CD14-positive monocyte (primary cell): ENCODE data around the gene CIBAR2. TPM values are rescaled to one million over a fixed set of nuclear protein-coding genes. Genes with fewer than 3 reads are reported as not detected.

Experiments
- DNase-seq, 3 donors: peaks; one replicate each; pipeline ENCODE4 v3.0.0-alpha.2; 2011 to 2022
- H2AFZ ChIP-seq: 2 replicates; pipeline ENCODE4 v1.6.0; 2012; ENCODE audit warnings: mild to moderate bottlenecking, low read depth, low read length, inconsistent platforms; ENCODE audit not compliant: insufficient read depth, poor library complexity, severe bottlenecking
- H3K27ac ChIP-seq, 2 donors: 1 replicate in 1 of 2; 2 replicates in 1 of 2; pipeline ENCODE4 v1.5.1; 2012 to 2013; ENCODE audit warnings: low read length in 2 of 2, control low read depth in 1 of 2, inconsistent platforms in 1 of 2, low read depth in 1 of 2, mild to moderate bottlenecking in 1 of 2
- H3K27me3 ChIP-seq, 2 donors: one replicate each; pipeline versions ENCODE4 v1.6.0 to v1.6.1; 2011 to 2013; ENCODE audit warnings: low read length in 2 of 2; ENCODE audit not compliant: control insufficient read depth in 2 of 2, insufficient read depth in 2 of 2
- H3K36me3 ChIP-seq, 2 donors: replicated peaks in 1 of 2; 1 replicate in 1 of 2; 2 replicates in 1 of 2; pipeline versions ENCODE4 v1.5.1 to v1.6.1; 2012 to 2013; ENCODE audit warnings: low read length in 2 of 2, control low read depth in 1 of 2, inconsistent platforms in 1 of 2, mild to moderate bottlenecking in 1 of 2; ENCODE audit not compliant: insufficient read depth in 2 of 2, control insufficient read depth in 1 of 2
- H3K4me1 ChIP-seq, 2 donors: 1 replicate in 1 of 2; 2 replicates in 1 of 2; pipeline versions ENCODE4 v1.5.1 to v1.6.1; 2012 to 2013; ENCODE audit warnings: low read length in 2 of 2, control low read depth in 1 of 2, inconsistent platforms in 1 of 2, mild to moderate bottlenecking in 1 of 2, moderate library complexity in 1 of 2; ENCODE audit not compliant: insufficient read depth in 2 of 2, control insufficient read depth in 1 of 2
- H3K4me2 ChIP-seq: replicated peaks from 2 replicates; pipeline ENCODE3; 2012; ENCODE audit warnings: low read length, moderate library complexity, mild to moderate bottlenecking; ENCODE audit not compliant: poor library complexity, severe bottlenecking; ENCODE audit errors: extremely low read depth
- H3K4me3 ChIP-seq, 3 experiments: fragments of 200-600 bp in 1 of 3; sonication (generic) in 1 of 3; replicated peaks in 1 of 3; 1 replicate in 2 of 3; 2 replicates in 1 of 3; pipeline ENCODE4 v1.5.1; 2011 to 2013; ENCODE audit warnings: low read length in 3 of 3, mild to moderate bottlenecking in 3 of 3, control low read depth in 2 of 3, low read depth in 2 of 3, inconsistent platforms in 1 of 3, moderate library complexity in 1 of 3
- H3K79me2 ChIP-seq: 2 replicates; pipeline ENCODE4 v1.6.0; 2012; ENCODE audit warnings: mild to moderate bottlenecking, control low read depth, inconsistent platforms, low read length, moderate library complexity; ENCODE audit not compliant: insufficient read depth
- H3K9ac ChIP-seq: 2 replicates; pipeline ENCODE4 v1.6.0; 2017; ENCODE audit warnings: low read length, mild to moderate bottlenecking; ENCODE audit not compliant: insufficient read depth, poor library complexity, severe bottlenecking
- H3K9me3 ChIP-seq, 2 donors: replicated peaks in 1 of 2; 1 replicate in 1 of 2; 2 replicates in 1 of 2; pipeline versions ENCODE4 v1.5.1 to v1.6.1; 2012 to 2013; ENCODE audit warnings: low read length in 2 of 2, control low read depth in 1 of 2; ENCODE audit not compliant: control insufficient read depth in 1 of 2, insufficient read depth in 1 of 2
- H4K20me1 ChIP-seq: 2 replicates; pipeline ENCODE4 v1.6.0; 2012; ENCODE audit warnings: mild to moderate bottlenecking, low read length, control low read depth, moderate library complexity; ENCODE audit not compliant: insufficient read depth
- H3K27ac Mint-ChIP-seq, 7 donors: one replicate each; pipeline ENCODE4 v1.8.0; 2020; ENCODE audit warnings: mild to moderate bottlenecking in 7 of 7, mixed read lengths in 7 of 7, moderate library complexity in 6 of 7, inconsistent platforms in 2 of 7
- H3K27me3 Mint-ChIP-seq, 3 donors: one replicate each; pipeline ENCODE4 v1.8.0; 2021 to 2022; ENCODE audit warnings: low read depth in 3 of 3, mild to moderate bottlenecking in 3 of 3, mixed read lengths in 3 of 3, moderate library complexity in 3 of 3, inconsistent platforms in 1 of 3
- H3K36me3 Mint-ChIP-seq, 2 donors: one replicate each; pipeline ENCODE4 v1.8.0; 2020; ENCODE audit warnings: mixed read lengths in 2 of 2, inconsistent platforms in 1 of 2, mild to moderate bottlenecking in 1 of 2
- H3K4me1 Mint-ChIP-seq: one replicate; pipeline ENCODE4 v1.8.0; 2020; ENCODE audit warnings: mild to moderate bottlenecking, mixed read lengths
- H3K4me3 Mint-ChIP-seq, 2 donors: one replicate each; pipeline ENCODE4 v1.8.0; 2020; ENCODE audit warnings: mild to moderate bottlenecking in 2 of 2, mixed read lengths in 2 of 2, moderate library complexity in 1 of 2
- H3K9me3 Mint-ChIP-seq, 7 donors: one replicate each; pipeline ENCODE4 v1.8.0; 2020 to 2022; ENCODE audit warnings: mixed read lengths in 7 of 7, mild to moderate bottlenecking in 6 of 7, moderate library complexity in 6 of 7, inconsistent platforms in 2 of 7
- CTCF ChIP-seq: fragments of 200-600 bp; IDR thresholded peaks from one replicate; pipeline ENCODE4 v1.8.0; 2022; ENCODE audit warnings: antibody characterized with exemption, mild to moderate bottlenecking
- WGBS: methylation state at CpG from one replicate; pipeline ENCODE4 v1.1.5; 2013; ENCODE audit warnings: missing lambda C conversion rate; ENCODE audit not compliant: insufficient coverage; 5-methylcytosine and 5-hydroxymethylcytosine counted together
- intact Hi-C, 2 donors: fragments of 100-400 bp; cut with micrococcal nuclease; formaldehyde crosslinking; loops; one replicate each; pipeline versions ENCODE4 v1.15.0 to v1.15.1; 2023
- polyA plus RNA-seq, 3 donors: library from polyadenylated mRNA; depleted of rRNA in 1 of 3; unstranded in 2 of 3; stranded (reverse) in 1 of 3; fragments of 300-500 nt in 2 of 3; fragments of >200 nt in 1 of 3; fragmentation: Illumina TruSeq in 2 of 3; gene quantifications; 1 replicate in 2 of 3; 2 replicates in 1 of 3; pipeline ENCODE4 v1.2.3, GENCODE V29; 2012 to 2021

CIBAR2 gene
- polyA plus RNA-seq, 3 donors = not detected

GRCh38 chr16:85142771-85143211 is 30.5 kb upstream of the CIBAR2 start:
- H3K9me3 ChIP-seq = no peaks in the 10 kb centered on the region
- no peaks in the 10 kb centered on the region for H3K36me3 ChIP-seq
- intact Hi-C loops = no loop called here
- H4K20me1 ChIP-seq = no peaks in the 10 kb centered on the region
- no peak overlapping the region for H3K9ac ChIP-seq
- Mint-ChIP-seq H3K27me3 (peaks cover 16 to 25% (median 18%) of the 10 kb centered on the region in 3 donors), H3K27ac (no peak overlapping the region), H3K9me3 (peaks cover 0 to 6% (median 0%) of the 10 kb centered on the region in 7 donors), H3K4me3 (no peak overlapping the region), H3K4me1 (peaks cover 9% of the 10 kb centered on the region), H3K36me3 (no peaks in the 10 kb centered on the region)
- peaks cover 4 to 5% of the 10 kb centered on the region in 2 donors for H3K4me1 ChIP-seq
- no peak overlapping the region for H3K4me2 ChIP-seq
- no peak overlapping the region for H2AFZ ChIP-seq
- H3K27ac ChIP-seq = no peak overlapping the region
- no peak overlapping the region for H3K4me3 ChIP-seq
- H3K27me3 ChIP-seq = no peaks in the 10 kb centered on the region
- DNase-seq = no peak
- WGBS = 48% methylated on average over 16 of the region's 19 CpGs
- no peak for TF ChIP-seq CTCF
- no peaks in the 10 kb centered on the region for H3K79me2 ChIP-seq

GRCh38 chr16:85142129-85142513 is 29.8 kb upstream of the CIBAR2 start:
- H3K4me1 ChIP-seq = peaks cover 8 to 11% of the 10 kb centered on the region in 2 donors
- TF ChIP-seq CTCF = no peak
- H2AFZ ChIP-seq = no peak overlapping the region
- H3K9ac ChIP-seq = no peak overlapping the region
- WGBS = 100% methylated on average over 6 of the region's 7 CpGs
- H3K79me2 ChIP-seq = no peaks in the 10 kb centered on the region
- no peaks in the 10 kb centered on the region for H3K9me3 ChIP-seq
- H3K36me3 ChIP-seq = no peaks in the 10 kb centered on the region
- H3K27me3 ChIP-seq = no peaks in the 10 kb centered on the region
- no peaks in the 10 kb centered on the region for H4K20me1 ChIP-seq
- no peak overlapping the region for H3K4me2 ChIP-seq
- Mint-ChIP-seq H3K9me3 (peaks cover 0 to 7% (median 0%) of the 10 kb centered on the region in 7 donors), H3K36me3 (no peaks in the 10 kb centered on the region), H3K27ac (no peak overlapping the region), H3K4me3 (no peak overlapping the region), H3K27me3 (peaks cover 16 to 25% (median 18%) of the 10 kb centered on the region in 3 donors), H3K4me1 (peaks cover 14% of the 10 kb centered on the region)
- intact Hi-C loops = no loop called here
- no peak overlapping the region for H3K27ac ChIP-seq
- no peak for DNase-seq
- no peak overlapping the region for H3K4me3 ChIP-seq
